Sciatic nerve (tissue), 2 donors: ENCODE measurements around the gene DLGAP1. TPM values are rescaled to one million over a fixed set of nuclear protein-coding genes. Genes with fewer than 3 reads are reported as not detected.

Experiments used
- ATAC-seq: fragments of 200-7000 bp; cut with Tn5 transposase; one replicate; pipeline ENCODE4 v1.9.1; 2020; ENCODE audit warnings: mild to moderate bottlenecking, moderate library complexity
- DNase-seq: peaks from one replicate; pipeline ENCODE4 v3.0.0-alpha.2; 2020; ENCODE audit warnings: low spot score
- intact Hi-C: fragments of 100-400 bp; cut with DNase I; formaldehyde crosslinking; loops from one replicate; pipeline ENCODE4 v1.14.2; 2022
- total RNA-seq: library from RNA; stranded (reverse); fragmentation: NEBNext Ultra II Directional; extraction: Animal tissue kit (Norgen Biotek cat#: 25700); gene quantifications from one replicate; pipeline ENCODE4 v1.2.1, GENCODE V29; 2021
- donor health status: DM: no; HTN: no; CAD: no.
- donor health status: DM: no; HTN: no; CAD: no.

Gene DLGAP1
- total RNA-seq, 1 donor from 2014 or later: 0.98 TPM

DNA sequence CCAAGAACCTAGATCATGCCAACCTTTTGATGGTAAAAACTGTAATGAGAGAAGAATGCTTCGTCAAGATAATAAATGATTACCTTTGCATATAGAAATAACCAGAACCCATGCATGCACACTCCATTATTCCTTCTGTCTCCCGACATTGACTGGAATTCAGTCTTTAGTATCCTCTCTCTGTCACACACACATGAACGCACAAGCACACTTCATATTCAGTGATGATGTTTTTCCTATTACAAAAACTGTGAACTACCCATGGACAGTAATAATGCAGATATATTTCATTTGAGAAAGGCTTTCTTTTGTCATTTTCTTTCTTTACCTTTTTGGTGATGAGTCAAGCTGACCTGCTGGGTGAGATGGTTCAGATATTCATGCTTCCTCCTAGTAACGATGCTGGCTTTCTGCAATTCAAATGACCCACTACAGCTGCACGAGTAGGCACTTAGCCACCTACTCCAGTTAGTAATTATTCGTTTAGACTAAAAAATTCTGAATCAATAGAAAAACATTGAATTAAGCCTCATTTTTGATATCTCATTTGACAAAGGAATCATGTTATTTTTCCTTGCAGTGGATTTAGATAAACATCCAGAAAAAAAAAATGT lies 623.0 kb downstream of the DLGAP1 start:
- DNase-seq: no peak
- intact Hi-C loops: no loop called here
- no peak for ATAC-seq

GRCh38 chr18:3830604-3831003 lies 624.5 kb downstream of the DLGAP1 start:
- no peak for DNase-seq
- ATAC-seq: no peak
- intact Hi-C loops: no loop called here

- ATAC-seq (peak; percentile 32), DNase-seq (no peak)
- intact Hi-C loops: no loop called here
These were observed 627.8 kb downstream of the DLGAP1 start for GRCh38 chr18:3827236-3827845.

DNA sequence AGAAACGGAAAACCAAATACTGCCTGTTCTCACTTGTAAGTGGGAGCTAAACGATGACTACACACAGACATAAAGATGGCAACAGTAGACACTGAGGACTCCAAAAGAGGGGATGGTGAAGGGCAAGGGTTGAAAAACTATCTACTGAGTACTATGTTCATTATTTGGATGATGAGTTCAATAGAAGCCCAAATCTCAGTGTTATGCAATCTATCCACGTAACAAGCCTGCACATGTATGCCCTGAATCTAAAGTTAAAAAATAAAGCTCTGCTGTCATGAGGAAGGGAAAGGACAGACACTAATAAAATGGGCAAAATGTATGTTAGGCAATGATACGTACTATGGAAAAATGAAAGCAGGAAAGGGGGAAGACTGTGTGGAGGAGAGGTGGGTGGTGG lies 629.1 kb downstream of the DLGAP1 start:
- ATAC-seq (no peak), DNase-seq (no peak)
- intact Hi-C loops: no loop called here

DNA sequence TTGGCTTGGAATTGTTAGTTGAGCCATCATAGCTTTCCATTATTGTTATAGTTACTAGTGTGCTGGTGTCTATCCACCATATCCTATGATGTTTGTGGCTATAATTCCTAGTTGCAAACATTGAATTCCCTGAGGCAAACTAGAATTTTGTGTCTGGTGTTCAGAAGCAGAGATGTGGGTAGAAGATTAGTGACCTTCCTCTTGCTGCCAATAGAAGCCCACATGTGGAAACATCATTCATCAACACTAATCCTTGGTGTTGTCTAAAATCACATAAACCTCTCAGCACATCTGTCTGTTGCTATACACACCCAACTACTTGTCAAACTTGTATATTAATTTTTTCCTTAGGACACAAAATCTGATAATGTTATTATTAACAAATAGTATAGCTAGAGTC lies 631.0 kb downstream of the DLGAP1 start:
- no peak for DNase-seq
- intact Hi-C loops: no loop called here
- ATAC-seq: no peak

GRCh38 chr18:3823073-3823472 lies 632.0 kb downstream of the DLGAP1 start:
- no peak for ATAC-seq
- no peak for DNase-seq
- intact Hi-C loops: no loop called here

DNA sequence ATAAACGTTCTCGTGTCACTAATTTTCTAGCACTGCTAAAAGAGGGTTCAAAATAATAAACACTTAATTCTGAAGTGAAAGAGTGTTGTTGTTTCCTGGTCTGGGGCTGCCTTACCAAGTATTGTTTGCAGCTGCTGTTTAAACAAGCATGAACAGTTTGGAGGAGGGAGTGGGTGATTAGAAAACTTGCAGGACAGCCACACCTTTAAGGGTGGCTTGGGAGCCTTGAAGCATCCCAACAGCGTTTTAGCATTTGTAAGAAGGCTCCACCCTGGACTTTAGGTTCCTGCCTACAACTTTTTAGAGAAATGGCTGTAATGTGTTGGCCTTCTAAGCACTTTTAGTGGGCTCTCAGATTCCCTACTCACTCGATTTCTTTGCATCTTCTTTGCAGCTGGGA lies 633.6 kb downstream of the DLGAP1 start:
- no peak for ATAC-seq
- no peak for DNase-seq
- intact Hi-C loops: no loop called here

DNA sequence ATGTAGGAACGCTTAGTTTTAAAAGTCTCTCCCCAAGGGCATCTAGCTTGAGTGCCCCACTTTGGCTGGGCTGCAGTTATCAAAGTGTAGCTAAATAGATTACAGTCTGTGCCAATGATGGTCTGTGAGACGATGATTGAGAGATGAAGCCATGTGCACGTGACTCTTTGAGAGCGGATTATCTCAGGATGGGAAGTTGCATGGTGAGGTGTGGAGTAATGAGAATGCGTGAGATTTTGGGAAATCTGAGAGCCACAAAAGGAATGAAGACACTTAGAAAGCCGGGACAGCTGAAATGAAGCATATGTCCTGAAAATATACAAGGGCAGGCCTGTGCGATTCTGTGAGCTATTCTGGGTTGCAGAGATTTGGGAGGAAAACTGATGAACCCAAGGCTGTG lies 635.1 kb downstream of the DLGAP1 start:
- intact Hi-C loops: no loop called here
- DNase-seq: no peak
- no peak for ATAC-seq

DNA sequence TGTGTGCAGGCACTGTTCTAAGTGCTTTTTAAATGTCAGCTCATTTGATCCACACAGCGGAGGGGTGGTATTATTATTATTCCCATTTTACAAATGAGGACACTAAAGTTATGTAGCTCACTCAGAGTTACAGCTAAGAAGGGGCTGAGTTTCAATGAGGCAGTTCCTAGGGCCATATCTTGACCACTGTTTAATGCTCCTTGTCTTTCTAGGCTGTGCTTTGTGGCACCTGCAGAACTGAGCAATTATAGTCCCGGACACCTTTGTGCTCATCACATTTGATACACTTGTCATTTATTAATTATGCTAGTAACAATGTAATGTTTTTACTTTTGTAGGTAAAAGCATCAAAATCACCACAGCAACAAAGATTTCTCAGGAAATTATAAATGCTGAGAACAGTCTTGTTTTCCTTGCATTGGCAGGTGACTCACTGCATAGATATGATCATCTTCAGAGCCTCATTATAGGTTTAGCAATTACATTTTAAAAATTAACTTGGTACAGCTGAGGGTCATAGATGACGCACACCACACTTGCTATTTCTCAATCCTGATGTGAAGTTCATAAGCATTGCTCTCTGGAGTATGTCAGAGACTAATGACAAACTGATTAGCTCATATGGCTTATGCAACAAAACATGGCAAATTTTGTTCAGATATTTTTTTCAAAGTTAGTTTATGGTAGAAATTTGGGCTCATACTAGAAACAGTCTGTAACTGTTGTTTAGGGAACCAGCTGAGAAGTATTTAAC lies 638.3 kb downstream of the DLGAP1 start:
- intact Hi-C loops: no loop called here
- ATAC-seq (no peak), DNase-seq (no peak)

DNA sequence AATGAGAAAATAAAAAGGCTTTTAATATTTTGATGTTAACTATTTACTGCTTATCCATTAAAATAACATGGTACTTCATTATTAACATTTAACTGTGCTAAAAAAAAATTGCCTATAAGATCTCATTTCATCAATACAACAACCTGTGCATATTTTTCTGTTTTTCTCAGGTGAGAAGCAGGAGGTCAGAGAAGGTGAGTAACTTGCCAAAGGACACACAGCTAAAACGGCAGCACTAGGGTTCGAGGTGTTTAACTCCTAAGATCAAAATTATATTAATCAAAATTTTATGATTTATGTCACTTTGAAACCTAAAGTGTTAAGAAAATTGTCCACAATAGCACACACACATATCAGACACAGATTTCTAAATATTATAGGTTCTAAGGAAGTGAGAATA lies 639.1 kb downstream of the DLGAP1 start:
- intact Hi-C loops: no loop called here
- DNase-seq (no peak), ATAC-seq (no peak)

GRCh38 chr18:3814816-3815215 lies 640.3 kb downstream of the DLGAP1 start:
- ATAC-seq (no peak), DNase-seq (no peak)
- intact Hi-C loops: no loop called here

DNA sequence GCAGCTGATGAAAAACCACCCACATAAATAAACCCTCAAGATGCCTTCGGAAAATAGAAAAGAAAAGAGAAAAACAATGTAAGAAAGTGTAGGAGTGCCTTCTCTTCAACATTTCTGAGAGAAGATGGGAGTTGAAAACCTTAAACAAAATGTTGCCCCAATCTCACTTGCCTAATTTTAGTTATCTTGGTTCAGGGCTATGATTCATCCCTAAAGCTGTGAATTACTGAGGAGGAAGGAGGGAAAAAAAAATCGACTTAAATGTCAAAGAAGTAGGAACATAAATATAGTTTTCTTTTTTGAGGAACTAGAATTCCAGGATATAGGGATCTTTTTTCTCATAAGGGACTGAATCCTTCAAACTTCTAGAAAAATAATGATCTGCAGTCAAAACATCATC lies 644.8 kb downstream of the DLGAP1 start:
- no peak for ATAC-seq
- intact Hi-C loops: no loop called here
- DNase-seq: no peak

DNA sequence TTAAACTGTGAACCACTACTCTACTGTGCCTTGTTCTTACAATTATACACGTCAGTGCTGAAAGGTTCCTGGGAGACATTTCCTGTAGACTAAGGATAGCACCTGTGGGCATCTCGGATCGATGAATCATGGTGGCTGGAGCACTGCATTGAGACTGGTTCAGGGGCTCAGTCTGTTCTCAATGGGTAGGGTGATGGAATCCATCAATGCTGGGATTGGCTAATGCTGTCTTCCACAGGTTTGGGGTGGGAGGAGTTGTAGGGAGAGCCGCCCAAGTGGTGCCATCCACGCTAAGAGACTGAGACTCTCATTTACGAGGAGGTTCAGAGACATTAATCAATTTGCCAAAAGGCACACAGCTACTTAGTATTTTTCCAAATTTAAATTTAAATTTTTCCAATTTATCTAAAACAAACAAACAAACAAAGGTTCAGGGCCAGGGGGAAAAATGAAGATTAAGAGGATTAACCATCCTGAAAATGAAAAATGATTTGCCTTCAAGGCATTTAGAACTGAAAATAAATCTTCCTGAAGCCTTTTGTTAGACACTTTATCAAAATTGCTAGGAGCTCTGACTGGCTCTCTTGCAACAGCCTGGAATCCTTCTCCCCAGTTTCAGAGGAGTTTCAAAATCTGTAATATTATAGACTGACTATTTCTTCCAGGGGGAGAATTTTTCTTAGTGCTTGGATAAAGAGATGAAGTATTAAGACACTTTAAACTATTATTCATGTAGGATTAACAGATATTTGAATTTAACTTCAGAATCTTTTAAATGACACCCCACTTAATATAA lies 645.9 kb downstream of the DLGAP1 start:
- DNase-seq (no peak), ATAC-seq (no peak)
- intact Hi-C loops: no loop called here

DNA sequence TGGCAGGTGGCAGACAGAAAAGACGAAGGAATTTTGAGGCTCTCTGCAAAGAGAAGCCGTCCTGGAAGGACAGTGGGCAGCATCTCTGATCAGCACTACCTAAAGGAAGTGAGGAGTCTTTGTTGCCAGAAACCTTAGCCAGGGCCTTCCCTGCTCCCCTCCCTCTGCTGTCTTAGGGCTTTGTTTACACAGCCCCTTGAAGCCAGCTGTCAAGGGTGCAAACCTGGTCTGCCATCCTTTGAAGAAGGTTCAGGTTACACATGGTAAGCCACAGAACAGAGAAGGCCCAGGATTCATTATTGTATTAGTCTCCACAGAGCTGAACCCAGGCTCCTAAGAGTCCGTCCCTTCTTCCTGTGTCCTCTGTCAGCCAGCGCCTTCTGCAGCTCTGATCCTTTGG lies 648.5 kb downstream of the DLGAP1 start:
- DNase-seq: no peak
- intact Hi-C loops: no loop called here
- ATAC-seq: no peak

DNA sequence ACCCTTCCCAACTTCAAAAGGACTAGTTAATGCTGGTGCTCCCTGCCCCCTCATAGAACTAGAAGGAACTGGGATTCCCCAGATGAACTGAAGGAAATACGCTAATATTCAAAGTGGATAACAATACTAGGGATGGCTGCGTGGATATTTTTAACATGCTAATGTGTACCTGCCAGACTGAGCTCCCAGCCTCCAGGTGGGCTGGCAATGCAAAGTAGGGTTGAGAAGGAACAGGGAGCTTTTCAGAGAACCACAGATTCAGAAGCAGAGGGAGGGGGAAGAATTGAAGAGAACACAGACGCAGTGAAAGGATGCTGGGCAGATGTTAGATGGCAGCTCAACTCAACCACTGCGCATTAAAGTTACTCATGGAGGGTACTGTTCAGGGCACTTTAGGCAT lies 650.8 kb downstream of the DLGAP1 start:
- DNase-seq: no peak
- no peak for ATAC-seq
- intact Hi-C loops: no loop called here

GRCh38 chr18:3803350-3803749 lies 651.8 kb downstream of the DLGAP1 start:
- DNase-seq (no peak), ATAC-seq (no peak)
- intact Hi-C loops: no loop called here

GRCh38 chr18:3799515-3799914 lies 655.6 kb downstream of the DLGAP1 start:
- no peak for ATAC-seq
- intact Hi-C loops: no loop called here
- no peak for DNase-seq

- DNase-seq (no peak), ATAC-seq (no peak)
- intact Hi-C loops: no loop called here
These were observed 657.1 kb downstream of the DLGAP1 start for GRCh38 chr18:3798032-3798431.

- intact Hi-C loops: no loop called here
- no peak for DNase-seq
These were observed 658.7 kb downstream of the DLGAP1 start for GRCh38 chr18:3796434-3796833.

More at GRCh38 chr18:3796434-3796833, 658.7 kb downstream of the DLGAP1 start:
- no peak for ATAC-seq
